IgD-negative memory B cell (primary cell): ENCODE data around the gene PPIA. TPM values are rescaled to one million over a fixed set of nuclear protein-coding genes. Genes with fewer than 3 reads are reported as not detected.
"Not testable (repeated sequence)": the region's sequence is repeated elsewhere in the genome, so short reads cannot be mapped to it uniquely, and the experiment has no call there.

ENCODE experiments used
- H3K27ac Mint-ChIP-seq, 3 donors: one replicate each; pipeline ENCODE4 v1.8.0; 2020 to 2022; ENCODE audit warnings: mild to moderate bottlenecking in 3 of 3, mixed read lengths in 3 of 3, moderate library complexity in 1 of 3
- H3K27me3 Mint-ChIP-seq: one replicate; pipeline ENCODE4 v1.8.0; 2021; ENCODE audit warnings: mixed read lengths
- H3K36me3 Mint-ChIP-seq: one replicate; pipeline ENCODE4 v1.8.0; 2020; ENCODE audit warnings: mild to moderate bottlenecking, mixed read lengths
- H3K4me1 Mint-ChIP-seq, 3 donors: one replicate each; pipeline ENCODE4 v1.8.0; 2020 to 2022; ENCODE audit warnings: mixed read lengths in 3 of 3, mild to moderate bottlenecking in 1 of 3
- H3K4me3 Mint-ChIP-seq, 4 donors: one replicate each; pipeline ENCODE4 v1.8.0; 2020 to 2022; ENCODE audit warnings: mild to moderate bottlenecking in 4 of 4, mixed read lengths in 4 of 4, moderate library complexity in 3 of 4
- H3K9me3 Mint-ChIP-seq, 3 donors: one replicate each; pipeline ENCODE4 v1.8.0; 2020 to 2021; ENCODE audit warnings: mixed read lengths in 3 of 3, mild to moderate bottlenecking in 1 of 3
- polyA plus RNA-seq: library from polyadenylated mRNA; unstranded; fragments of 300-500 nt; fragmentation: Illumina TruSeq; gene quantifications from one replicate; pipeline ENCODE4 v1.2.3, GENCODE V29; 2021

PPIA gene
- polyA plus RNA-seq, 1 donor from 2014 or later, result 4,265 TPM

DNA sequence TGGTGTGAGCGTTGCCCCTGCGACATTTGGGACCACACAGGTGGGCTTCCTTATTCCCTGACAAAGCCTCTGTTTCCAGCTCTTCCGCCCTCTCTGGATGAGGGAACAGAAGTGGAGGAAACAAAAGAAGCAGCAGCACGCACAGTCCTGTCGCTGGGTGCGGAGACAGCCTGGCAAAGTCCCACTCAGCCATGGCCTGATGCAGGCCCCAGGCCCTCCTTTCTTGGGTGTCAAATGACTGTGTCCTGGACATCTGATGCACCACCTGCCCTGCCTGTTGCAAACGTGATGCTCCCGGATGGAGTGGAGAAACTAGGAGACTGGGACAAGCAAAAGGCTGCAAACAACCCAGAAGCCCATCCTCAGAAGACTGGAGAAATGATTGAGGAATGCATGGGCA lies 27.1 kb upstream of the PPIA start:
- Mint-ChIP-seq H3K9me3 (no peaks in the 10 kb centered on the region), H3K36me3 (peaks cover 3% of the 10 kb centered on the region), H3K4me3 (peak overlapping the region in 2 of 4 donors; percentile 70 to 83), H3K27ac (peak overlapping the region; percentile 13 to 97 (median 88)), H3K27me3 (no peaks in the 10 kb centered on the region), H3K4me1 (peaks cover 26 to 40% (median 39%) of the 10 kb centered on the region in 3 donors)

DNA sequence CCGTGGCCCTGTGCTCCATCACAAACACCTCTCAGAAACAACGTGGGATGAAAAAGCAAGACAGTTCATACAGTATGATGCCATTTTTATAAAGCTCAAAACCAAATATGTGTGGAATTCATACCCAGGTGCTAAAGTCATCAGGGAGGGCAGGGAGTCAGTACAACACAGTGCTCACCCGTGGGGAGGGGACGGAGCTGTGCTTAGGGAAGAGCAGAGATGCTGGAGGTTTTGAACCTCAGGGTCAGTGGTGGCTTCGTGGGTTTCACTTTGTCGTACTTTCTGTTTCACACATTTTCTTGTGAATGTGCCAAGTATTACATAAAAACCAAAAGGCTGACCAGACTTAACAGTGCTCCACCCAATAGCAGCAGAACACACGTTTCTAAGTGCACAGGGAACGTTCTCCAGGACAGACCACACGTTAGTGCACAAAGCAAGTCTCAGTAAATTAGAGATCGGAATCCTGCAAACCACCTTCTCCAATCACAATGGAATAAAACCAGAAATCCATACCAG lies 26.6 kb upstream of the PPIA start:
- Mint-ChIP-seq H3K27ac (peak overlapping the region; percentile 13 to 97 (median 88)), H3K4me1 (peaks cover 26 to 40% (median 39%) of the 10 kb centered on the region in 3 donors), H3K9me3 (no peaks in the 10 kb centered on the region), H3K4me3 (peak overlapping the region in 2 of 4 donors; percentile 70 to 83), H3K36me3 (no peaks in the 10 kb centered on the region), H3K27me3 (no peaks in the 10 kb centered on the region)

DNA sequence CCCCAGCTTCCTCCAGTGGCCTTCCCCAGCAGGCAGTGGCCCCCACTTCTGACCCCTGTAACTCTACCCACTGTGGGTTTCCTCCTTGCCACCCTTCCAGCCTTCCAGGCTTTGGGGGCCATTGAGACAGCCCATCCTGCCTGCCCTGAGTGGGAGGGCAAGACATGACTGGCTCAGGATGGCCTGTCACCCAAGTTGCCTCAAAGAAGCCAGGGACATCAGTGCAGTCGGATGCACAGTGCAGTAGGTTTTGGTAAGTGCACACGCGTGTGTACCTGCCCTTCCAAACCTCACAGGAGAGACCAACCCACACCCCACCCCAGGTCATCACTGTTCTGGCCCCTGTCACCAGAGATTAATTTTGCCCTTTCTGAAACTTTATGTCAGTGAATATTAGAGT lies 25.1 kb upstream of the PPIA start:
- Mint-ChIP-seq H3K4me1 (peaks cover 26 to 40% (median 39%) of the 10 kb centered on the region in 3 donors), H3K9me3 (no peaks in the 10 kb centered on the region), H3K36me3 (no peaks in the 10 kb centered on the region)

DNA sequence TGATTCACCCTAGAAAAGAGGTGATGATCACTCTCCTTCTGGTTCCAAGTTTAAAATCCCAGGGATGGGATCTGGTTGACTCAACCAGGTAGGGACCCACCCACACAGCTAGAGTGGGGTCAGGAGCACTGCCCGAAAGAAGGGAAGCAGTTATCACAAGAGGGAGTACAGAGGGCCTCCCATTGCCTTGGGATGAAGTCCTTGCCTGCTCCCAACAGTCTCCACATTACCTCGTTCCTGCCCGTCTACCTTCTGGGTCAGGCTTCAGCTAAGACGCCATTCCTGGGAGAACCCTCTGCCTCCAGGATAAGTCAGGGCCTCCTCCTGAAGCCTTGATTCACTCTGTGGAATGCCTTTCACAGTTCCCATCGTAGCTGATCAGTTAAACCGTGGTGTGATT lies 24.0 kb upstream of the PPIA start:
- Mint-ChIP-seq H3K36me3 (no peaks in the 10 kb centered on the region), H3K4me3 (no peak overlapping the region), H3K4me1 (peaks cover 26 to 38% (median 37%) of the 10 kb centered on the region in 3 donors), H3K9me3 (no peaks in the 10 kb centered on the region), H3K27me3 (no peaks in the 10 kb centered on the region), H3K27ac (no peak overlapping the region)

More for the DNA sequence above, 25.1 kb upstream of the PPIA start:
- Mint-ChIP-seq H3K27me3 (no peaks in the 10 kb centered on the region), H3K4me3 (peak overlapping the region in 2 of 4 donors; percentile 33 to 63), H3K27ac (peak overlapping the region in 1 of 3 donors; percentile 84)

DNA sequence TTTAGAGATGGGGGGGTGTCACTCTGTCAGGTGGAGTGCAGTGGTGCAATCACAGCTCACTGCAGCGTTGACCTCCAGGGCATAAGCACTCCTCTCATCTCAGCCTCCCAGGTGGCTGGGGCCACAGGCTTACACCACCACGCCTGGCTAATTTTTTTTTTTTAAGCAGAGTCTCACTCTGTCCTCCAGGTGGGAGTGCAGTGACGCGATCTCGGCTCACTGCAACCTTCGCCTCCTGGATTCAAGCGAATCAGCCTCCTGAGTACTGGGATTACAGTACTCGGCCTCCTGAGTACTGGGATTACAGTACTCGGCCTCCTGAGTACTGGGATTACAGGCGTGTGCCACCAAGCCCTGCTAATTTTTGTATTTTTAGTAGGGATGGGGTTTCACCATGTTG lies 23.6 kb upstream of the PPIA start:
- peaks cover 23 to 35% (median 33%) of the 10 kb centered on the region in 3 donors for H3K4me1 Mint-ChIP-seq
- no peaks in the 10 kb centered on the region for H3K27me3 Mint-ChIP-seq
- no peaks in the 10 kb centered on the region for H3K9me3 Mint-ChIP-seq
- no peak overlapping the region for H3K4me3 Mint-ChIP-seq
- no peak overlapping the region for H3K27ac Mint-ChIP-seq
- H3K36me3 Mint-ChIP-seq, result no peaks in the 10 kb centered on the region

DNA sequence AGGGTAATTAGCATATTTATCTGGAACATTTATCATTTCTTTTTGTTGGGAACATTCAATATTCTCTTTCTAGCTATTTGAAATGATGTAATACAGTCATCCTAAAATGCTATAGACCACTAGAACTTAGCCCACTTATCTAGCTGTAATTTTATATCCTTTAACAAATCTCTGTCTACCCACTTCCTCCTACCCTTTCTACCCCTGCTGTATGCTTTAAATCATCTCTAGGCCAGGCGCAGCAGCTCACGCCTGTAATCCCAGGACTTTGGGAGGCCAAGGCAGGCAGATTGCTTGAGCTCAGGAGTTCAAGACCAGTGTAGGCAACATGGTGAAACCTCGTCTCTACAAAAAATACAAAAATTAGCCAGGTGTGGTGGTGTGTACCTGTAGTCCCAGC lies 22.0 kb upstream of the PPIA start:
- H3K27ac Mint-ChIP-seq, H3K9me3 Mint-ChIP-seq, H3K36me3 Mint-ChIP-seq, H3K4me3 Mint-ChIP-seq, H3K27me3 Mint-ChIP-seq: not testable (repeated sequence)
- peaks cover 13 to 20% (median 17%) of the 10 kb centered on the region in 3 donors for H3K4me1 Mint-ChIP-seq

DNA sequence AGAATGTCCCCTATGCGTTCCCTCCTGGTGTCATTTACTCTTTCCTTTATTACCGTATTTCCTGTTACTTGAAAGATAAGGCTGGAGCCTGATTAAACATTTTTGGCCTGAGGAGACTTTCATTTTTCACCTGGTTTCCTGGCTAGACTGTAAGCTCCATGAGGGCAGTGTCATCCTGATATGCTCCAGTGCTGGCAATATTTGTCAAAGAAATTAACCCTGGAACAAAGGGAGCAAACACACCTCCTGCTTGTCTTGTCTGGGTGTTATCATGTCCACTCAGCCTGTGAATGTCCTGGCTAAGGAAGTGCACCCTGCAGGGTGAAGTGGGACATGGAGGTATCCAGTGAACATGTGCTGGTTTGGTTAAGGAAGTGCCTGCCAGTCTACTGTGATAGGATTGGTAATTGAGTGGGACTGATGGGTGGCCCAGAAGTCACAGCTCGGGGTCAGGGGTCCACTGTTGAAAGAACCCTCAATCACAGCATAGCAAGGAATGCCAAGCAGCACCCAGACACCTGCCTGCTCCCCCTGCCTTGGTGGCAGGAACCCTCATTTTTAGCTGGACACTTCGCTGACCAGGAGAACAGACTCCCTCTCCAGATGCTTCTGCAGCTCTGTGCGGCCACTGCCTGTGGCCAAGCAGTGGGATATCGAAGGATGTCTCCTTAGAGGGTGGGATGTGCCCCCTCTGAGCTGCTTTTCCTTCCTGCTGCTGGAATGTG lies 20.9 kb upstream of the PPIA start:
- Mint-ChIP-seq H3K4me1 (peaks cover 6 to 12% (median 8%) of the 10 kb centered on the region in 3 donors), H3K27me3 (no peaks in the 10 kb centered on the region), H3K4me3 (no peak overlapping the region), H3K36me3 (no peaks in the 10 kb centered on the region), H3K27ac (no peak overlapping the region), H3K9me3 (no peaks in the 10 kb centered on the region)

DNA sequence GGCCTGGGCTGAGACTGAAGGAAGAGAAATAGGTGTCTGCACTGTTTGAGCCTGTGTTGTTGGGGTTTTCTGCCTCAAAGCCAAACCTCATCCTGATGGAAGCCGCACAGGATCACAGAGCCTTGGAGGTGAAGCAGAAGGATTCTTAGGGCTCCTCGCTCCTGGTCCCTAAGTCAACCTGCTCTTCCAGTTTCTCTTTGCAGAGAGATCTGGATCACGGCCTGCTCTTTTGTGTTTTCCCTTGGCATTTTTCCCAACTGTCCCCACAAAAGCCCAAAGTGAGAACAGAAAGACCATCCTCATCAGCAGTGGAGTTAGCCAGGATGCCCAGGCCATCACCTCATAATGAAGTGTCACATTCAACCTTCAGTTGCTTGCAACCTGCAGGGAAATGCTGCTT lies 20.3 kb upstream of the PPIA start:
- Mint-ChIP-seq H3K27ac (no peak overlapping the region), H3K36me3 (no peaks in the 10 kb centered on the region), H3K4me1 (peaks cover 4 to 7% (median 5%) of the 10 kb centered on the region in 3 donors), H3K27me3 (no peaks in the 10 kb centered on the region), H3K9me3 (no peaks in the 10 kb centered on the region), H3K4me3 (no peak overlapping the region)

DNA sequence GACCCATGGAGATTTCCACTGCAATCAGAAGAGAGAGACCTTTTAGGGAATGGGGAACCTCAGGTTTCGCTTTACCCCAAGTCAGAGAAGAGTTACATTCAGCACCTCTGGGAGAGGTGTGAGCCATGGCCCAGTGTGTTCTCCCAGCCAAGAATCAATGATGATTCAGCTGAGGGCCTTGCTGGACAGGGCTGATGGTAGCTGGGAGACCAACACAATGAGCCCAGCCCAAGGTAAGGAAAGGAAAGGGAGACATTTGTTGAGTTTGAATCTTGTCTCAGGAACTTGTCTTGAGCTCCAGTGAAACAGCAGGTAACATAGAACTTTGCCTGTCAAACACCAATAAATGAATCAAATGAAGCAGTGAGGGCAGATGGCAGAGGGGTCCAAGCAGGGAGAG lies 14.0 kb upstream of the PPIA start:
- H3K4me3 Mint-ChIP-seq, result no peak overlapping the region

DNA sequence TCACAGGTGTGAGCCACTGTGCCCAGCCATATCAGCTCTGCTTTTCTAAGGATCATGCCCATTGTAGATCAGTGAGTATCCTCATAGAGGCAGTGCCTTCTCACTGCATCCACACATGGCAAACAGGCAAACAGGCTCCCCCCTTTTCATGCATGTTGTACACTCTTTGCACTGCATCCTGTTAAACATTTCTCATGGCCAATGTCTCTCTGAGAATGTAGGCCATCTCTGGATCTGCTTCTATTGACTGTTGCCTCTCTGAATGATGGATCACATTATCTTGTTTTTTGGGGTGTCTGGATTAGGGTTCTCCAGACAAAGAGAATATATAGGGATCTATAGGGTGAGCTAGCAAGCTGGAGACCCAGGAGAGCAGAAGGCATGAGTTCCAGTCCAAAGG lies 13.1 kb upstream of the PPIA start:
- Mint-ChIP-seq H3K27ac (no peak overlapping the region), H3K36me3 (peaks cover 4% of the 10 kb centered on the region), H3K27me3 (peaks cover 3% of the 10 kb centered on the region), H3K9me3 (peaks cover 2 to 7% (median 6%) of the 10 kb centered on the region in 3 donors), H3K4me1 (peaks cover 4 to 8% (median 8%) of the 10 kb centered on the region in 3 donors), H3K4me3 (no peak overlapping the region)

More for the DNA sequence above, 14.0 kb upstream of the PPIA start:
- peaks cover 2 to 7% (median 6%) of the 10 kb centered on the region in 3 donors for H3K9me3 Mint-ChIP-seq
- peaks cover 4% of the 10 kb centered on the region for H3K36me3 Mint-ChIP-seq
- peaks cover 3% of the 10 kb centered on the region for H3K27me3 Mint-ChIP-seq
- no peak overlapping the region for H3K27ac Mint-ChIP-seq
- peaks cover 4 to 6% (median 5%) of the 10 kb centered on the region in 3 donors for H3K4me1 Mint-ChIP-seq

DNA sequence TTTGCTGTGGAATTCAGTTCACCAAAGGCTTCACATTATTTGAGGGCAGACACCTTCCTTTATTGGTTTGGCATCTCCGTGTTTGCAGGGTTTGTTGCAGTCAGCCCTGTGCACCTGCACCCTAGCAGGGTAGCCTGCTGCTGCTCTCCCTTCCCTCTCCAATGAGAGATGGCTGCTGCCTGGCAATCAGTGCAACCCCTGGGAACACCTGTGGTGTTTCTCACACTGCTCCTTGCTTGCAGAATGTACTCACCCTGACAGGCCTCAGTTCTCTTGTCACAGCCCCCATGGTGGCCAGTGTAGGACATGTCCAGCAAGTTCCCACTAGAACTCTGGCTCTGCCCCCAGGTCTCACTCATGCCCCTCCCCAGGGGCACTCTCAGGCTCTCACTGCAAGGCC lies 12.1 kb upstream of the PPIA start:
- H3K4me1 Mint-ChIP-seq, result peaks cover 4 to 8% (median 8%) of the 10 kb centered on the region in 3 donors
- peaks cover 2 to 7% (median 6%) of the 10 kb centered on the region in 3 donors for H3K9me3 Mint-ChIP-seq

DNA sequence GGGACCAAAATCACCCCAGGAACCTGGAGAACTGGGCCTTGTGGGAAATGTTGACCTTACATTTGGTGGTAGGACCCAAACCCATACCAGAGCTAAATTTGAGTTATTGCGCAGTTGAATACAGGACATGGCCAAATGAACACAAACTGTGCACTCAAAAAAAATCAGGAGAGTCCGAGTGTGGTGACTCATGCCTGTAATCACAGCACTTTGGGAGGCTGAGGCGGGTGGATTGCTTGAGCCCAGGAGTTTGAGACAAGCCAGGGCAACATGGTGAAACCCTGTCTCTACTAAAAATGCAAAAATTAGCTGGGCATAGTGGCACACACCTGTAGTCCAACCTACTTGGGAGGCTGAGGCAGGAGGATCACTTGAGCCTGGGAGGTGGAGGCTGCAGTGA lies 11.3 kb upstream of the PPIA start:
- H3K4me1 Mint-ChIP-seq, H3K9me3 Mint-ChIP-seq, H3K36me3 Mint-ChIP-seq, H3K27me3 Mint-ChIP-seq: not testable (repeated sequence)
- peak overlapping the region in 1 of 4 donors; percentile 17 for H3K4me3 Mint-ChIP-seq
- H3K27ac Mint-ChIP-seq, result peak overlapping the region in 1 of 3 donors; percentile 91

More for the DNA sequence above, 12.1 kb upstream of the PPIA start:
- peaks cover 3% of the 10 kb centered on the region for H3K27me3 Mint-ChIP-seq
- no peak overlapping the region for H3K4me3 Mint-ChIP-seq
- H3K27ac Mint-ChIP-seq, result peak overlapping the region in 1 of 3 donors; percentile 91
- H3K36me3 Mint-ChIP-seq, result peaks cover 4% of the 10 kb centered on the region

DNA sequence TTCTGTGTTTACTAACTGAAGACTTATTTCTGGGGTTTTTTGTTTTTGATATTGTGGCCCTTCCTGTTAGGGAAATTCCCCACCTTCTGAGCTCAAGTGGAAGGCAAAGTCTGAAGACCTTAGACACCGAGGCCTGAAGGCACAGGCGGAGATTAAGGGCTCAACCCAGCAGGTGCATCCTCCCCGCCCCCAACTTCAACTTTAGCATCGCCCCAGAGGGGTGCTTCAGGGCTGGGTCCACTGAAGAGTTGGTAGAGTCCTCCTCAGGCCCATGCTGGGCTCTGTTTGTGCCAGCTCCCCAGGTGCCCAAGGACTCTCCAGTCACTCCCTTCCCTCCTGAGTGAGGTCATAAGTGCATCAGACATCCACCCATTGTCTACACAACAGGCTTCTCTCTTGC lies 9.4 kb upstream of the PPIA start:
- peaks cover 2 to 7% (median 6%) of the 10 kb centered on the region in 3 donors for H3K9me3 Mint-ChIP-seq
- peaks cover 3% of the 10 kb centered on the region for H3K27me3 Mint-ChIP-seq
- H3K4me1 Mint-ChIP-seq, result peaks cover 4 to 8% (median 8%) of the 10 kb centered on the region in 3 donors
- peak overlapping the region in 3 of 4 donors; percentile 15 to 88 (median 83) for H3K4me3 Mint-ChIP-seq
- peak overlapping the region; percentile 72 to 92 (median 83) for H3K27ac Mint-ChIP-seq
- H3K36me3 Mint-ChIP-seq, result peaks cover 4% of the 10 kb centered on the region

DNA sequence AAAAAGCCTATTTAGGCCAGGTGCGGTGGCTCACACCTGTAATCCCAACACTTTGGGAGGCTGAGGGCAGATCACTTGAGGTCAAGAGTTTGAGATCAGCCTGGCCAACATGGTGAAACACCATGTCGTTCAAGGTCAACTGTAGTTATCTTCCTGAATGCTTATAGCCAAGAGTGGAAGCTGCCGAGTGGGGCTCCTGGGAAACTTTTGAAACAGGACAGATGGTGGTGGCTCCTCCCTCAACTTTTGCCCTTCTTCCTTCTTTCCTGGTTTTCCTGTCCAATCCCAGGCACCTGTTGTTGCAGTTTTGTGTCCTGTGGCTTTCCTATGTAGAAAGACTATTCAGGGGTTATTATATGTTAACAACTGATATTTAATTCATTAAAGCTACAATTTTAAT lies 8.7 kb upstream of the PPIA start:
- H3K36me3 Mint-ChIP-seq, result peaks cover 4% of the 10 kb centered on the region
- peak overlapping the region in 1 of 3 donors; percentile 72 for H3K27ac Mint-ChIP-seq
- H3K9me3 Mint-ChIP-seq, result peaks cover 2 to 6% (median 4%) of the 10 kb centered on the region in 3 donors
- peaks cover 4 to 8% (median 8%) of the 10 kb centered on the region in 3 donors for H3K4me1 Mint-ChIP-seq
- no peak overlapping the region for H3K4me3 Mint-ChIP-seq
- H3K27me3 Mint-ChIP-seq, result no peaks in the 10 kb centered on the region

DNA sequence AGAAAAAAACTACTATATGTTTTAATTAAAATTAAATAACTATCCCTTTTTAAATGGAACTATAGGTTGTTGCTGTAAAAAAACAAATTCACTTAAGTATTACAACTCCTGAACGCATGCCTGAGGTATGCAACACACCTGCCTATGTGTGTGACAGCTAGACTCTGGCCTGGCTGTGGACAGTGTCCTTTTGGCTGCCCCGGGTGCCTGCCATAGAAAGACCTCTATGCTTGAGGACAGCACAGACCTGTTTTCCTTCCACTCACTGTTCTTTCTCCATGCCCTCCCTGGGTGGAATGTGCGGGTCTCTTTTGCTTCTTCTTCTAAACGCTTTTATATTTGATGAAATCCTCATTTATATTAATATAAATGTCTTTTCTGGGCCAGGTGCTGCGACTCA lies 6.5 kb upstream of the PPIA start:
- peaks cover 0 to 8% (median 8%) of the 10 kb centered on the region in 3 donors for H3K4me1 Mint-ChIP-seq
- H3K4me3 Mint-ChIP-seq, result no peak overlapping the region
- H3K27ac Mint-ChIP-seq, result no peak overlapping the region
- H3K27me3 Mint-ChIP-seq, result no peaks in the 10 kb centered on the region
- H3K36me3 Mint-ChIP-seq, result no peaks in the 10 kb centered on the region
- no peaks in the 10 kb centered on the region for H3K9me3 Mint-ChIP-seq
